OCI-LY1 (cell line): ENCODE measurements around the gene PHF24.

Experiments
- H2AFZ ChIP-seq: fragments of 200-600 bp; sonication (generic), shearing (Covaris generic); 2 replicates; pipeline ENCODE4 v1.6.0; 2014; ENCODE audit warnings: antibody characterized with exemption, mild to moderate bottlenecking, low read length
- H3F3A ChIP-seq: fragments of 200-600 bp; sonication (generic), shearing (Covaris generic); 2 replicates; pipeline ENCODE4 v1.6.0; 2014; ENCODE audit warnings: mild to moderate bottlenecking, antibody characterized with exemption, low read length, moderate library complexity; ENCODE audit not compliant: insufficient read depth
- H3K27ac ChIP-seq: fragments of 200-600 bp; sonication (generic); 2 replicates; pipeline ENCODE4 v1.5.1; 2014; ENCODE audit warnings: low read length, mixed run types, mild to moderate bottlenecking, low read depth; ENCODE audit not compliant: poor library complexity, severe bottlenecking
- H3K27me3 ChIP-seq: fragments of 200-600 bp; sonication (generic); 2 replicates; pipeline ENCODE4 v1.6.0; 2014; ENCODE audit warnings: antibody characterized with exemption, mild to moderate bottlenecking, low read length, moderate library complexity; ENCODE audit not compliant: insufficient read depth
- H3K36me3 ChIP-seq: fragments of 200-600 bp; sonication (generic); 2 replicates; pipeline ENCODE4 v1.6.1; 2014; ENCODE audit warnings: mild to moderate bottlenecking, antibody characterized with exemption, low read length, moderate library complexity, mixed read lengths; ENCODE audit not compliant: insufficient read depth
- H3K4me1 ChIP-seq: fragments of 200-600 bp; sonication (generic); 2 replicates; pipeline ENCODE4 v1.5.1; 2014; ENCODE audit warnings: mild to moderate bottlenecking, low read length, moderate library complexity; ENCODE audit not compliant: insufficient read depth, severe bottlenecking
- H3K4me2 ChIP-seq: fragments of 200-600 bp; sonication (generic), shearing (Covaris generic); 2 replicates; pipeline ENCODE4 v1.6.1; 2014; ENCODE audit warnings: low read length
- H3K4me3 ChIP-seq: fragments of 200-600 bp; sonication (generic); 2 replicates; pipeline ENCODE4 v1.5.1; 2014; ENCODE audit warnings: low read length, low read depth, mild to moderate bottlenecking, mixed read lengths; ENCODE audit not compliant: poor library complexity, severe bottlenecking
- H3K79me2 ChIP-seq: fragments of 200-600 bp; shearing (Covaris generic); 2 replicates; pipeline ENCODE4 v1.6.1; 2016; ENCODE audit warnings: mixed run types, low read length, mixed read lengths; ENCODE audit not compliant: insufficient read depth
- H3K9ac ChIP-seq: fragments of 200-600 bp; sonication (generic), shearing (Covaris generic); 2 replicates; pipeline ENCODE4 v1.6.1; 2014; ENCODE audit warnings: mild to moderate bottlenecking, low read length, mixed read lengths
- H3K9me2 ChIP-seq: fragments of 200-600 bp; sonication (generic), shearing (Covaris generic); 2 replicates; pipeline ENCODE4 v1.6.1; 2014; ENCODE audit warnings: low read depth, mild to moderate bottlenecking, low read length, mixed read lengths
- H3K9me3 ChIP-seq: fragments of 200-600 bp; shearing (Covaris generic); 2 replicates; pipeline ENCODE4 v1.6.1; 2014; ENCODE audit warnings: low read length, mixed read lengths
- H4K20me1 ChIP-seq: fragments of 200-600 bp; sonication (generic), shearing (Covaris generic); 2 replicates; pipeline ENCODE4 v1.6.0; 2016; ENCODE audit warnings: mild to moderate bottlenecking, low read length; ENCODE audit not compliant: insufficient read depth
- EZH2 ChIP-seq: fragments of 200-600 bp; sonication (generic), shearing (Covaris generic); IDR thresholded peaks from 2 replicates; pipeline ENCODE4 v1.8.0; 2017; ENCODE audit warnings: borderline replicate concordance, mixed run types, mild to moderate bottlenecking, antibody characterized with exemption, low read length, moderate library complexity, mixed read lengths
- TF ChIP-seq, protein P1 (sequence below): fragments of 200-600 bp; sonication (generic), shearing (Covaris generic); IDR thresholded peaks from 2 replicates; pipeline ENCODE4 v1.5.1; 2017; ENCODE audit warnings: mild to moderate bottlenecking, antibody characterized with exemption, low read length, moderate library complexity, mixed read lengths

PHF24 gene

DNA sequence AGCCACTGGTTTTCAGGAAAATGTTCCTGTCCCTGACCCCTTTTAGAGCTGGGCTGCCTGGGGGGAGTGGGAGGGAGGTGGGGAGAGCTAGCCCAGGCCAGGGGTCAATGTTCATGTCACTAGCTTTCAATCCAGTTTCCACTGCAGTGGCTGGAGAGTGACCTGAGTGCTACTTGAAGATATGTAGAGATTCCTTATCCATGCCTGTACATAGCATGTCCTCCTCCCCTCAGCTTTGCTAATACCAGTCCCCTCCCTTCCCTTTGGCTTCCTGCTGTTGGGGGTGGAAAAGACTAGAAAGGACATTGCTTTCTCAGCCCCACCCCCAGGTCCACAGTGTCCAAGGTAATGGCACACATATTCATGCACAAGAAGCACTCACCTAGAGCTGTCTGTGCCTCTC is 39.3 kb downstream of the PHF24 start:
- Histone ChIP-seq H3K9me3 (no peaks in the 10 kb centered on the region), H3K27ac (no peak overlapping the region), H4K20me1 (no peaks in the 10 kb centered on the region), H3K27me3 (no peaks in the 10 kb centered on the region), H2AFZ (no peak overlapping the region), H3F3A (no peaks in the 10 kb centered on the region), H3K36me3 (no peaks in the 10 kb centered on the region), H3K4me2 (no peak overlapping the region), H3K9ac (no peak overlapping the region), H3K4me3 (no peak overlapping the region), H3K4me1 (no peaks in the 10 kb centered on the region), H3K9me2 (no peaks in the 10 kb centered on the region), H3K79me2 (no peaks in the 10 kb centered on the region)
- TF ChIP-seq, protein P1, sequence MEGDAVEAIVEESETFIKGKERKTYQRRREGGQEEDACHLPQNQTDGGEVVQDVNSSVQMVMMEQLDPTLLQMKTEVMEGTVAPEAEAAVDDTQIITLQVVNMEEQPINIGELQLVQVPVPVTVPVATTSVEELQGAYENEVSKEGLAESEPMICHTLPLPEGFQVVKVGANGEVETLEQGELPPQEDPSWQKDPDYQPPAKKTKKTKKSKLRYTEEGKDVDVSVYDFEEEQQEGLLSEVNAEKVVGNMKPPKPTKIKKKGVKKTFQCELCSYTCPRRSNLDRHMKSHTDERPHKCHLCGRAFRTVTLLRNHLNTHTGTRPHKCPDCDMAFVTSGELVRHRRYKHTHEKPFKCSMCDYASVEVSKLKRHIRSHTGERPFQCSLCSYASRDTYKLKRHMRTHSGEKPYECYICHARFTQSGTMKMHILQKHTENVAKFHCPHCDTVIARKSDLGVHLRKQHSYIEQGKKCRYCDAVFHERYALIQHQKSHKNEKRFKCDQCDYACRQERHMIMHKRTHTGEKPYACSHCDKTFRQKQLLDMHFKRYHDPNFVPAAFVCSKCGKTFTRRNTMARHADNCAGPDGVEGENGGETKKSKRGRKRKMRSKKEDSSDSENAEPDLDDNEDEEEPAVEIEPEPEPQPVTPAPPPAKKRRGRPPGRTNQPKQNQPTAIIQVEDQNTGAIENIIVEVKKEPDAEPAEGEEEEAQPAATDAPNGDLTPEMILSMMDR, result no peak
- no peak for TF ChIP-seq EZH2

DNA sequence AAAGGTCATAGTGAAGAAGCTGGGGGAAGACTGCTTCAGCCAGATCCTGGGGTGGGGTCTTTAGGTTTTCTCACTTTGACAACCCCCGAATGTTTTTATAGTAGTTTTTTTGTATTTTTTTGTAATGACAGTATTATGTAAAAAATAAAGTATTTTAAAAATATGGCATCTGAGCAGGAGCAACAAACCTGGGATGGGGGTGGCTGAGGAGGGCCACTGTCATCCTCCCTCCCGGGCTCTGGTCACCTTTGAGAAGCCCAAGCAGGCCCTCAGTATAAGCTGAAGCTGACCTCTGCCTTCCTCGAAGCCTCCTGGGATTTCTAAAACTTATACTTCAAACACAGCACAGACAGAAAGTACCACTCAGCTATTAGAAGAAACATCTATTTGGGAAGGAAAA is 40.2 kb downstream of the PHF24 start:
- TF ChIP-seq, protein P1, result no peak
- TF ChIP-seq EZH2, result no peak
- Histone ChIP-seq H3K4me2 (no peak overlapping the region), H3K79me2 (no peaks in the 10 kb centered on the region), H3K9me3 (no peaks in the 10 kb centered on the region), H3K4me1 (no peaks in the 10 kb centered on the region), H3K4me3 (no peak overlapping the region), H2AFZ (no peak overlapping the region), H3K27ac (no peak overlapping the region), H3K27me3 (no peaks in the 10 kb centered on the region), H4K20me1 (no peaks in the 10 kb centered on the region), H3K9me2 (no peaks in the 10 kb centered on the region), H3K36me3 (no peaks in the 10 kb centered on the region), H3K9ac (no peak overlapping the region), H3F3A (no peaks in the 10 kb centered on the region)

DNA sequence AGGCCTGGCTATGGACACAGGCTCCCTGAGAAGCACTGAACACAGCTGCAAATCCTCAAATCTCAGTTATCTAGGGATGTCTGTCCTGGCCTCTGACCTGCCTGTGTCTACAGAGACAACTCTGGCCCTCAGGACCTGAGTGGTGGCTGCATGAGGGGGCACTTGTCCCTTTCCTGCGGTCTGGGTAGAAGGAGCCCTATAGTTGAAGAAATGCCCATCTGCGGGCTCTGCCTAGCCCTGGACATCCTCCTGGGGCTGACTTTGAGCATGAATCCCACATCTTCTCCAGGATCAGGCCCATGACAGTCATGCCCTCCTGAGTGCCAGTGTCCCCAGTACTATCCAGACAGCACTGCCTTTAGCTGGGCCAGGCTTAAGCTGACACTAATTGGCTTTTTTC is 41.5 kb downstream of the PHF24 start:
- Histone ChIP-seq H3K27ac (no peak overlapping the region), H3K79me2 (no peaks in the 10 kb centered on the region), H4K20me1 (no peaks in the 10 kb centered on the region), H3K9me2 (no peaks in the 10 kb centered on the region), H3F3A (no peaks in the 10 kb centered on the region), H3K36me3 (no peaks in the 10 kb centered on the region), H3K4me1 (no peaks in the 10 kb centered on the region), H2AFZ (no peak overlapping the region), H3K4me2 (no peak overlapping the region), H3K9me3 (no peaks in the 10 kb centered on the region), H3K9ac (no peak overlapping the region), H3K4me3 (no peak overlapping the region), H3K27me3 (no peaks in the 10 kb centered on the region)
- TF ChIP-seq EZH2, result no peak

DNA sequence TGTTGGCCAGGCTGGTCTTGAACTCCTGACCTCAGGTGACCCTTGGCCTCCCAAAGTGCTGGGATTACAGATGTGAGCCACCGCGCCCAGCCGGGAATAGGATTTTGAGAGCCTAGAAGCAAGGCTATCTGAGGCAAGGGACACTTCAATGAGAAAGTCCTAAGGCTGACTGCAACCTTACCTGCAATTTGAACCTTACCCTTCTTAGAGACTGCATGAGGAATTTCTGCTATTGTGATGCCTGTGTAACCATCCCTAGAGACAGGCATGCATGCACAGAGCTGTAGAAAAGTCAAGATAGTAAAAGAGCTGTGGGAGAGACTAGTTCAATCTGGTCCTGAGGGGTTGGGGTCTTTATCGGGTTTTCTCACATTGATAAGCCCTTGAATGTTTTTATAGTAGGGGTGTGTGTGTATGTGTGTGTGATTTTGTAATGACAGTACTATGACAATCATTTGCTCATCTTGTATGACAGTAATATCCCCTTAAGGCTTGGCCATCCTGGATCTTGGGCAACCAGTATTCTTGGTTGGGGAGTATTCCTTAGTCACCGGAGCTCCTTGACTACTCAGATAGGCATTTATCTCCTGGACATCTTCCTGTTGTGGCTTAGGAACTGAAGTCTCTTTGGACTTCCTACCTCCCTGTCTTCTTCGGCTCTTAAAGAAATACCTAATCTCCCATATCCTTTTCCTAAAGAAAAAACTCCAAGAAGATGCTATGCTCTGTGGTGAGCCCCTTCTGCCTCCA is 42.6 kb downstream of the PHF24 start:
- no peaks in the 10 kb centered on the region for H3K27me3 ChIP-seq
- no peaks in the 10 kb centered on the region for H3K9me2 ChIP-seq
- no peak overlapping the region for H3K4me3 ChIP-seq
- H3K4me1 ChIP-seq, result no peaks in the 10 kb centered on the region
- no peaks in the 10 kb centered on the region for H3F3A ChIP-seq
- H3K9ac ChIP-seq, result no peak overlapping the region
- H2AFZ ChIP-seq, result no peak overlapping the region
- no peaks in the 10 kb centered on the region for H3K9me3 ChIP-seq
- H3K79me2 ChIP-seq, result no peaks in the 10 kb centered on the region
- no peak for TF ChIP-seq EZH2
- TF ChIP-seq, protein P1, result no peak
- no peaks in the 10 kb centered on the region for H4K20me1 ChIP-seq
- no peak overlapping the region for H3K27ac ChIP-seq
- no peak overlapping the region for H3K4me2 ChIP-seq
- H3K36me3 ChIP-seq, result no peaks in the 10 kb centered on the region
